Measurements from ENCODE around the gene UBE3B. TPM values are rescaled to one million over a fixed set of nuclear protein-coding genes. Genes with fewer than 3 reads are reported as not detected.
A peak's percentile ranks its signal among the peaks of the same experiment; 100 is the strongest.
"Not testable (repeated sequence)": the region's sequence is repeated elsewhere in the genome, so short reads cannot be mapped to it uniquely, and the experiment has no call there.

UBE3B gene
- total RNA-seq, 1 donor = 51.4 TPM

- no peak for TF ChIP-seq CTCF (IDR thresholded peaks at IDR 0.05; ENCODE audit: insufficient read depth, low read depth, low read length)
- H3K4me3 ChIP-seq (ENCODE audit: low read depth, low read length) = no peak overlapping the region
- no peak for DNase-seq (ENCODE audit: low read depth)
Measured at GRCh38 chr12:109473006-109473405, 4.4 kb upstream of the UBE3B start.

GRCh38 chr12:109473526-109474270 lies 3.7 kb upstream of the UBE3B start:
- H3K4me3 ChIP-seq (ENCODE audit: low read depth, low read length); DNase-seq (ENCODE audit: low read depth): not testable (repeated sequence)

- H3K4me3 ChIP-seq (ENCODE audit: low read depth, low read length) = peak overlapping the region; percentile 98
- DNase-seq (ENCODE audit: low read depth) = no peak
- TF ChIP-seq CTCF (IDR thresholded peaks at IDR 0.05; ENCODE audit: insufficient read depth, low read depth, low read length) = no peak
Measured at GRCh38 chr12:109475121-109475520, 2.3 kb upstream of the UBE3B start.

GRCh38 chr12:109475993-109476806 lies 1.2 kb upstream of the UBE3B start:
- no peak for TF ChIP-seq CTCF (IDR thresholded peaks at IDR 0.05; ENCODE audit: insufficient read depth, low read depth, low read length)
- H3K4me3 ChIP-seq (ENCODE audit: low read depth, low read length) = peak overlapping the region; percentile 98
- DNase-seq (ENCODE audit: low read depth) = no peak

- no peak for DNase-seq (ENCODE audit: low read depth)
- peak overlapping the region; percentile 98 for H3K4me3 ChIP-seq (ENCODE audit: low read depth, low read length)
- no peak for TF ChIP-seq CTCF (IDR thresholded peaks at IDR 0.05; ENCODE audit: insufficient read depth, low read depth, low read length)
Measured at GRCh38 chr12:109476807-109477184, 638 bp upstream of the UBE3B start.

GRCh38 chr12:109477963-109478315 lies 505 bp downstream of the UBE3B start:
- no peak for DNase-seq (ENCODE audit: low read depth)
- H3K4me3 ChIP-seq (ENCODE audit: low read depth, low read length) = peak overlapping the region; percentile 98
- TF ChIP-seq CTCF (IDR thresholded peaks at IDR 0.05; ENCODE audit: insufficient read depth, low read depth, low read length) = no peak

- no peak for DNase-seq (ENCODE audit: low read depth)
- no peak for TF ChIP-seq CTCF (IDR thresholded peaks at IDR 0.05; ENCODE audit: insufficient read depth, low read depth, low read length)
- H3K4me3 ChIP-seq (ENCODE audit: low read depth, low read length) = no peak overlapping the region
Measured at GRCh38 chr12:109479761-109480160, 2.3 kb downstream of the UBE3B start.

Data from fibroblast of villous mesenchyme (primary cell).